Thyroid gland (tissue), 4 donors: ENCODE measurements around the gene TOMT.

Source experiments
- POLR2A ChIP-seq, 2 donors: fragments of 450-650 bp; IDR thresholded peaks; one replicate each; pipeline ENCODE4 v1.6.1; 2017; ENCODE audit warnings: antibody characterized with exemption in 2 of 2, mild to moderate bottlenecking in 2 of 2, moderate library complexity in 1 of 2
- TF ChIP-seq, protein P1 (sequence below), 6 experiments: fragments of 200-600 bp in 3 of 6; fragments of 450-650 bp in 3 of 6; sonication (generic) in 3 of 6; IDR thresholded peaks; one replicate each; pipeline ENCODE4 v1.5.1; 2016 to 2019; ENCODE audit warnings: antibody characterized with exemption in 6 of 6, mild to moderate bottlenecking in 2 of 6, inconsistent platforms in 1 of 6, moderate library complexity in 1 of 6

DNA sequence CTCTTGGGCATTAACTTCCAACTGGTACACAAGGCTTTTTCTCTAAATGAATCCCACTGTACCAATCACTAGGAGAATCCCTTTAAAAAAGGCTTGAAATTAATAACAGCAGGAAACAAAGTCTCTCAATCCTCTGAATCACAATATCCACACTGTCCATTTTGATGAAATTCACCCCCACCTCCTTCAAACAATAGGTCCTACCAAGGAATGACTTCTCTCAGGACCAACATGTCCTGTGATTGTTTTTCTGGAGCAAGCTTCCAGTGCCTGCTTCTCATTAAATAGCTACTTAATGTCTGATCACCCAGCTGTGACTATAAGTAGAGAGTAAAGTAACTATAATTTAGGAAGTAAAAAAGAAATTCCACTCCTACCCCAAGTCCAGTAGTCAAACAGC lies 38.5 kb upstream of the TOMT start:
- TF ChIP-seq, protein P1, sequence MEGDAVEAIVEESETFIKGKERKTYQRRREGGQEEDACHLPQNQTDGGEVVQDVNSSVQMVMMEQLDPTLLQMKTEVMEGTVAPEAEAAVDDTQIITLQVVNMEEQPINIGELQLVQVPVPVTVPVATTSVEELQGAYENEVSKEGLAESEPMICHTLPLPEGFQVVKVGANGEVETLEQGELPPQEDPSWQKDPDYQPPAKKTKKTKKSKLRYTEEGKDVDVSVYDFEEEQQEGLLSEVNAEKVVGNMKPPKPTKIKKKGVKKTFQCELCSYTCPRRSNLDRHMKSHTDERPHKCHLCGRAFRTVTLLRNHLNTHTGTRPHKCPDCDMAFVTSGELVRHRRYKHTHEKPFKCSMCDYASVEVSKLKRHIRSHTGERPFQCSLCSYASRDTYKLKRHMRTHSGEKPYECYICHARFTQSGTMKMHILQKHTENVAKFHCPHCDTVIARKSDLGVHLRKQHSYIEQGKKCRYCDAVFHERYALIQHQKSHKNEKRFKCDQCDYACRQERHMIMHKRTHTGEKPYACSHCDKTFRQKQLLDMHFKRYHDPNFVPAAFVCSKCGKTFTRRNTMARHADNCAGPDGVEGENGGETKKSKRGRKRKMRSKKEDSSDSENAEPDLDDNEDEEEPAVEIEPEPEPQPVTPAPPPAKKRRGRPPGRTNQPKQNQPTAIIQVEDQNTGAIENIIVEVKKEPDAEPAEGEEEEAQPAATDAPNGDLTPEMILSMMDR (IDR thresholded peaks at IDR 0.05), result no peak
- TF ChIP-seq POLR2A (IDR thresholded peaks at IDR 0.05), result no peak
